ENCODE measurements around the gene ALS2CL. TPM values are rescaled to one million over a fixed set of nuclear protein-coding genes. Genes with fewer than 3 reads are reported as not detected.
A peak's percentile ranks its signal among the peaks of the same experiment; 100 is the strongest.
"Not testable (repeated sequence)": the region's sequence is repeated elsewhere in the genome, so short reads cannot be mapped to it uniquely, and the experiment has no call there.

The ALS2CL gene
- total RNA-seq, 3 donors from 2014 or later = 28.5 to 68.1 (median 43.7) TPM

DNA sequence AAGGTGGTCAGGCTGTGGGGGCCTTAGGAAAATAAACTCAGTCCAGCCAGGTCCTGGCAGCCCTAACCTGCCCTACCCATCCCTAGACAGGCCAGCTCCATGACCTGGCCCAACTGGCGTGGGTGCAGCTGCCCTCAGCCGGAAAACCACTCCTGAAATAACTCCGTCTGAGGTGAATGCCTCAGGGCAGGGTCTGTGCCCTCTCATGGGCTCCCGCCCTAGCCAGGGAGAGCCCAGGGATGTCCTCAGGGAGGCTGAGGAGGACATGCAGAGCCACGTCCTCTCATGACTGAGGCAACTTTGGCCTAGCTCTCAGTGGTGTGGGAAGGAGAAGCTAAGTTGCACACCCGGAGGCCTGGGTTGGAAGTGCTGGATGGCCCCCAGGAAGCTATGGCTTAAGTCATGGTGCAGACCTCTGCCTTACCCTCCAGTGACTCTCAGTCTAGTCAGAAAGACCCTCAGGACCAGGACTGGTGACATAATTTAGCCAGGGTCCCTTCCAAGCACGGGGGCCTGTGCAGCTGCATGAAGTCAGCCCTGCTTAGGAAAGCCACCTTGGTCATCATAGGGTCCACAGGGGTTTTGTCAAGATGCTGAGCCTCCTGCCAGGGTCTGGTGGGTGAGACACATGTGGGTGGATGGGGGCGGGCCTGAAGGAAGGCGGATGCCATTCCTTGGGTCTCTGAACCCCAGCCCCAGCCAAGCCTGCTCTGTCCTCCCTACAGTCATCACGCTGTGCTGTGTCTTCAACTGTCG, 15.1 kb upstream of the ALS2CL start:
- Histone ChIP-seq H3K36me3 (ENCODE audit: low read depth) (no peaks in the 10 kb centered on the region), H3K4me3 (no peak overlapping the region), H3K4me1 (ENCODE audit: low read depth) (no peaks in the 10 kb centered on the region), H3K9me3 (no peaks in the 10 kb centered on the region)
- no peak for DNase-seq
- TF ChIP-seq CTCF (IDR thresholded peaks at IDR 0.05) = no peak
- intact Hi-C loops (cut with DNase I, micrococcal nuclease) = loop anchor here (5.0 to 10.0 kb wide), 4 partner anchors 136 to 286 kb away; no protein-coding TSS in a partner anchor
- ATAC-seq = no peak

GRCh38 chr3:46707601-46708011, 14.1 kb upstream of the ALS2CL start:
- intact Hi-C loops (cut with DNase I, micrococcal nuclease) = loop anchor here (5.0 to 10.0 kb wide), 4 partner anchors 137 to 287 kb away; no protein-coding TSS in a partner anchor
- ATAC-seq (no peak), DNase-seq (no peak)
- Histone ChIP-seq H3K4me1 (ENCODE audit: low read depth) (no peaks in the 10 kb centered on the region), H3K9me3 (no peaks in the 10 kb centered on the region), H3K4me3 (no peak overlapping the region), H3K36me3 (ENCODE audit: low read depth) (no peaks in the 10 kb centered on the region)
- TF ChIP-seq CTCF (IDR thresholded peaks at IDR 0.05) = no peak

GRCh38 chr3:46706771-46707582, 13.5 kb upstream of the ALS2CL start:
- no peaks in the 10 kb centered on the region for H3K9me3 ChIP-seq
- TF ChIP-seq CTCF (IDR thresholded peaks at IDR 0.05) = no peak
- H3K4me3 ChIP-seq = no peak overlapping the region
- DNase-seq (no peak), ATAC-seq (no peak)
- intact Hi-C loops (cut with DNase I, micrococcal nuclease) = loop anchor here (5.0 to 10.0 kb wide), 4 partner anchors 138 to 288 kb away; no protein-coding TSS in a partner anchor
- H3K4me1 ChIP-seq (ENCODE audit: low read depth) = no peaks in the 10 kb centered on the region
- no peaks in the 10 kb centered on the region for H3K36me3 ChIP-seq (ENCODE audit: low read depth)

- no peak overlapping the region for H3K4me3 ChIP-seq
- H3K36me3 ChIP-seq (ENCODE audit: low read depth) = no peaks in the 10 kb centered on the region
- no peak for TF ChIP-seq CTCF (IDR thresholded peaks at IDR 0.05)
- no peaks in the 10 kb centered on the region for H3K9me3 ChIP-seq
- DNase-seq (peak in 1 of 3 donors; percentile 46), ATAC-seq (peak; percentile 79)
- intact Hi-C loops (cut with DNase I, micrococcal nuclease) = loop anchor here (5.0 to 10.0 kb wide), 4 partner anchors 139 to 289 kb away; no protein-coding TSS in a partner anchor
- no peaks in the 10 kb centered on the region for H3K4me1 ChIP-seq (ENCODE audit: low read depth)
These were observed 12.5 kb upstream of the ALS2CL start for GRCh38 chr3:46705751-46706552.

- Histone ChIP-seq H3K36me3 (ENCODE audit: low read depth) (no peaks in the 10 kb centered on the region), H3K4me1 (ENCODE audit: low read depth) (no peaks in the 10 kb centered on the region), H3K4me3 (no peak overlapping the region), H3K9me3 (no peaks in the 10 kb centered on the region)
- peak; percentile 68 to 83 (median 80) for DNase-seq
- intact Hi-C loops (cut with DNase I, micrococcal nuclease) = loop anchor here (5.0 to 10.0 kb wide), 4 partner anchors 140 to 290 kb away; no protein-coding TSS in a partner anchor
- peak; percentile 89 for ATAC-seq
- peak; percentile 86 for TF ChIP-seq CTCF (IDR thresholded peaks at IDR 0.05)
These were observed 11.6 kb upstream of the ALS2CL start for GRCh38 chr3:46705022-46705530.

GRCh38 chr3:46704346-46704745, 10.9 kb upstream of the ALS2CL start:
- not testable (repeated sequence) for H3K4me3 ChIP-seq; DNase-seq; H3K4me1 ChIP-seq (ENCODE audit: low read depth); ATAC-seq; H3K36me3 ChIP-seq (ENCODE audit: low read depth); H3K9me3 ChIP-seq
- intact Hi-C loops (cut with DNase I, micrococcal nuclease) = loop anchor here (10.0 kb wide), 3 partner anchors 140 to 290 kb away; no protein-coding TSS in a partner anchor

Data from mucosa of descending colon (tissue), 3 donors.